HG03064 (cell line): Measurements from ENCODE around the gene NSG1.

Source experiments
- ATAC-seq: cut with Tn5 transposase; IDR thresholded peaks from one replicate; pipeline ENCODE4 v1.9.1; 2021; ENCODE audit warnings: low read depth; ENCODE audit not compliant: unreplicated experiment

The NSG1 gene

DNA sequence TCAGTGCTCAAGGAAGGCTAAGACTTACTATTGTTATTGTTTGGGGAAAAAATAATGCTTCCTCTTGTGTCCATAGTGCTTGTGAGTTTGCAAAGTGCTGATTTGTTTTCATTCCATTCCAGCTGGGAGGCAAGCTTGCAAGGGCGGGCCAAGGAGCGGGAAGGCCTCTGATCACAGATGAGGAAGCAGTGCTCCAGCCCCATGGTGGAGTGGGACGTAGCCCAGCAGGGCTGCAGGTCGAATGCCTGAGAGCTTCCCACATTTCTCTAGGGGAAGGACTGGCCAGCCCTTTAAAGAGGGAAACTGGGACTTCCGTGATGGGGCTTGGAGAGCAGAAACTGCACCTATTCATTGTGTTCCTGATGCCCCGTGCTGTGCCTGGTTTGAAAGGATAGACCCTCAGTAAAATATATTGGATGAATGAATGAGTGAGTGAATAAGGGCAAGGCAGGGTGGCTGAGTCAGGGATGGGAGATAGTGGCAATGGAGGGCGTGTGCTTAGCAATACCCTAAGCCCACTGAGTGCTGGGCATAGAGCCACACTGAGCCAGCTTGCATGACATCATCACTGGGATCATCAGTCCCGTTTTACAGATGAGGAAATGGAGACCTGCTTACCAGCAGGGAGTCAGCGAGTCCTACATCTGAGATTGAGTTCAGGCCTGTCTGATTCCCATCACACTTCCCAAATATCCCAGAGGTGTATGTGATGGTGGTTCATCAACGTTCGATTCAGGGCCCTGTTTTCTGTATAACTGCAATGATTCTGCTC lies 17.9 kb upstream of the NSG1 start:
- no peak for ATAC-seq

DNA sequence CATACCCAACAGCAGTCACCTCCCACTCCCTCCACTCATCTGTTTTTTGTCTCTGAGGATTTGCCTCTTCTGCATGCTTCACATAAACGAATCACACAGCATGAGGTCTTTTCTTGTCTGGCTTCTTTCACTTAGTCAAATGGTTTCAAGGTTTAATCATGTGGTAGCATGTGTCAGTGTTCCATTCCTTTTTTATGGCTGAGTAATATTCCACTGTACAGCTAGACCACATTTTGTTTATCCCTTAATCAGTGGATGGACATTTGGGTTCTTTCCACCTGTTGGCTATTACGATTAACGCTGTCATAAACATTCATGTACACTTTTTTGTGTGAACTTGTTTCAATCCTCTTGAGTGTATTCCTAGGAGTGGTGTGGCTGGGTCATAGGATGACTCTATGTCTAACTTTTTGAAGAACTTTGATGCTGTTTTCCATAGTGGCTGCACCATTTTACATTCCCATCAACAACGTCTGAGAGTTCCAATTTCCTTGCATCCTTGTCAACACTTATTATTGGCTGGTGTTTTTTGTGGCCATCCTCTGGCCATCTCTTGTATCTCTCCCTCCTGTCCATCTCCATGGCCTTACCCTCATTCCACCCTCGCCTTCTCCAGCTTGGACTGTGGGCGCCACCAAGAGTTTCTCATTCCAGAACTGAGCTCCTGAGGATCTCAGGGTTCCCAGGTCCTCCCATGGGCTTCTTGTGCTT lies 12.4 kb upstream of the NSG1 start:
- ATAC-seq = no peak

DNA sequence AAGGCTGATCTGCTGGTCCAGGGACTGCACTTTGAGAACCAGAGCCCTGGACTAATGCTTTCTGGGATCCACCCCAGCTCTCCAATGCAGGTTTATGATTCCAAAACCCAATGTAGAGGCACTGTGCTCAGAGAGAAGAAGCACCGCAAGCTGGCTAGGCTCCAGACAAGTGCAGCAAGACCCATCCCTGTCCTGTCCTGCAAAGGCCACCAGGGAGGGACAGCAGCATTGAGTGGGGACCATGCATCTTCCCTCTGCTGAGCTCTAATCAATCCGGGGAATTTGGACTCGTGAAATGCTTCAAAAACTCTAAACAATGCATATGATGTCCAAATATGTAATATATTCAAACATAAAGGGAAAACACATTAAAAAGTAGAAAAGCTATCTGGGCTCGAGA lies 10.8 kb upstream of the NSG1 start:
- ATAC-seq = no peak

DNA sequence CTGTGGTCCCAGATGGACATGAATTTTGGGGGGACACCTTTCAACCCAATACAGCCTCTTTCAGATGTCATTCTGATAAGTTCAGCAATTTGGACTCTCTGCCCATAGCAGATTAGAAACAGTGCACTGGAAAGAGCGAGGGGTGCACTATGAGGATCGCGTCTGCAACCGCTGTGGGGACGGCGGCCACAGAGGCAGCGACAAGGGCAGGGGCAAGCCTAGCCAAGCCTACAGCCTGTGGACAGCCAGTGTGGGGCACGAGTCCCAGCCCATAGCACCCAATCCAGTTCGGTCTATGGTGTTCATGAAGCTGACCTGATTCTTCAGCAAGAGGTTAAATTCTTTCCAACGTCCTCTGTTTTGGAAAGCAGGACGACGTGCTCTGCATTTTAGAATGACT lies 9.7 kb upstream of the NSG1 start:
- no peak for ATAC-seq

DNA sequence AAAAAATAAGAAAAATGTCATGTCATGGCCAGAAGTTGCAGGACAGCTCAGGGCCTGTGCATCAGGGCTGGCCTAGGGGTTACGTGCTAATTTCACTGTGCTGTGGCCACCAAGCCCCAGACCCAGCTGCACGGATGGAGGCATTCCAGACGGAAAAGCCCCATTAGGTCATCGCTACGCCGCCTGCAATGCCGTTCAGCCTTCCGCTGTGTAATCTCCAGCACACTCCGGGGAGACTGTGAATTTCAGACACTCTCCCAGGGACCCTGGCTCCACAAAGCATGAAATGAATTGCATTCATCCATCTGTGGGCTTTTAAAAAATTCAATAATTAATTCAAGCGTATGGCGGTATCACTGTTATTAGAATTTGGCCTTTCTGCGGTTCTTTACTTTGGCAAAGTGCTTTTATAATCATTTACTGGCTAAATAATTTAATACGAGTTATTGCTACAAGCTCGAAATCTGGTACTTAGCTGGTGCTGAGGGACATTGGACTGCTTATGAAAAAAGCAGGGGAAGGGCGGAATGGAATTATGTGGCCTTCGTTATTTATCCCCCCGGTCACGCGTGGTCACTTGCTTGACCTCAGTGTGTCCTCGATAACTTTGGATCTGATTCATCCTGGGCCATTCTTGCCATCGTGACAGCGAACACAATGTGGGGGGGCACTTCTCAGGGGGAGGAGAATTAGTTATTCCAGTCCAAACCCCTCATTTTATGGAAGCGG lies 9.0 kb upstream of the NSG1 start:
- ATAC-seq = no peak

DNA sequence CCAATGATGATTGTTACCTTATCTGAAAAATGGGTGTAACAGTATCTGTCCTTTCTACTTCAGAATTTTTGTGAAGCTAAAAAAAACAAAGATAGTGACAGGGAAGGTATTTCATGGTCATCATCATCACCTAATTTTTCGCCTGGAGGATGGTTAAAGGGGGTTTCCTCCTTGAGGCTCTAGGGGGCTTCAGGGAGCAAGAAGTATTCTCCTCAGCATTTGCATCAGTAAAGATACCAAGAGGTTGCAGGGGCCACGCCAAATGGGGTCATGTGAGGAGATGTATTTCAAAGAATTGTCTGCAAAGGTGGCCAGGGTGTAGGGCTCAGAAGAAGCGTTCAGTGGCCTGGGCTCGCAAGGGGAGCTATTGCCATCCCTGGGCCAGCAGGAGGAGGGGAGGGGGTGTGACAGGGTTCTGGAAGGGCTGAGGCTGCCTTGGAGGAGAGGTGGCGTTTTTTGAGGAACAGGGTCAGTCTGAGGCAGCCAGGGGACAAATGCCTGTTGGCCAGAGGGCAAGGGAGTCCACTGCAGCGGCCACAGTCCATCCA lies 7.3 kb upstream of the NSG1 start:
- no peak for ATAC-seq

DNA sequence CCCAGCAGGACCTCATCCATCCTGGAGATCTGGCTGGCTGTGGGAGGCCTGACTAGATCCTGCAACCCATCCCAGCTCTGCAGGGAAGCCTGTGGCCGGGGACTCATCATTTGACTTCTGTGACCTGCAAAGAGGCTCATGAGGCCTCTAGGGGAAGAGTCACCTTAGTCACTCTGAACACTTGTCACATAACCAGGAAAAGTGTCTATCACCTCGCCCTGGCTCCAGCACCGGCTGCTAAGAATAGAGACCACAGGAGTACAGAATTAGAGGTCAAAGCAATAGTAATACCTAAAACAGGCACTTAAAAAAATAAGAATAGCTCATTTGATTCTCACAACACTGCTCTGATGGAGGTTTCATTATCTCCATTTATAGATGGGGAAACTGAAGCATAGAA lies 3.8 kb upstream of the NSG1 start:
- no peak for ATAC-seq

DNA sequence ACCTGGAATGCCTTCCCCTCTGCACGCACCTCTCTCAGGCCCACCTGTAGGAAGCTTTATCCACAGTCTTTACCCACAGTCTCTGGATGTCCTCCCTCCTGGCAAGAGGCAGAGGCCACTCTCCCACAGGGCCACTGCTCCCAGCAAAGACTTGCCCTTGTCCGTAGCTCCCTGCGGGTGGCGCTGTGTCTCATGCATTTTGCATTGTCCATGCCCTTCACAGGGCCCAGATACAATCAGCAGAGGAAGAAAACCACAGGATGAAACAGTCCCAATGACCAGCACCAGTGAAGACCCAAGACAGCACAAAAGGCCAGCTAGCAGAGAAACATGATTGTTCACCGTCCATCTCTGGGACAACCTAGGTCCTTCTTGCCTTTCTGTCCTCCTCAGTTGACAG lies 2.1 kb upstream of the NSG1 start:
- ATAC-seq = no peak

DNA sequence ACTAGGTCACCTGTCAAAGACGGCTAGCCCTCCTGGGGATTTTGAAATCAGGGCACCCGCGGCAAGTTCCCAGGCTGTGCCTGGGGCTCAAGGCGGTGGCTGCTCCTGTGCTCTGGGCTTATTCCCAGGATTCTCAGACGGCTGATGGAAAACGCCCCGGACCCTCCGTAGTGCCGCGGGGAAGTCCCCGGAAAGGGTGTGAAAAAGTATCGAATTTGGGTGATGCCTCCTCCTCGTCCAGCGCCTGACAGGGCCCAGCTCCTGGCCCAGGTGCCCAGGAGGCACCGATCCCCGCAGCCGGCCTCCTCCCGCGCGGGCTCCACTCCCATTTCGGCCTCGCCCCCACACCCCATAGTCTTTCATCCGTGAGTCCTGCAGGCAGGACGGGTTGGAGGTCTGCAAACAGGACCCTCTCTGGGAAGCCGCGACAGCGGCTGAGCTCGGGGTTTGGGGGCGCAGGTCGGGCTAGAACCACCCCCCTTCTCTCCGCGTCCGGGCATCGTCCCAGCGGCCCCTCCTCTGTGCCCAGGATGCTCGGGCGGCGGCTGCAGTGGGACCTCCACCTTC lies 1.1 kb upstream of the NSG1 start:
- ATAC-seq = no peak

DNA sequence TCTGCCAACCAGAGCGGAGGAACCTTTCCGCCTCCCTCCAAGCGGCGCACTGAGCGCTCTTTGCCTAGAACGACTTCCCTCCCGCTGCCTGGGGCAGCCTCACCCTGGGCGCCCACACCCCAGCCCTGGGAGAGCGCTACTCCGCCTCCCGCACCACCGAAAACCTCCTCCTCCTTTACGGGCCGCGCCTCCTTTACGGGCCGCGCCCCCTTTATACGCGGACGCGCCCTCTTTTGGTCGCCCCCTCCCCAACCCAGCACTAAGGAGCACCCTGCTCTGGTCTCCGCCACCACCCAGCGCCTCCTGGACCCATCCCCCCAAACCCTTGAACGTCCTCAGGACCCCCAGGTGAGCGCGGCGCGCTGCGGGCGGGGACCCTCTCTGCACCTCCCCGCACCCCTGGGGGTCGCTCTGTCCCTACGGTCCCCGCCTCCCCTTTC lies 586 bp upstream of the NSG1 start:
- ATAC-seq = no peak

DNA sequence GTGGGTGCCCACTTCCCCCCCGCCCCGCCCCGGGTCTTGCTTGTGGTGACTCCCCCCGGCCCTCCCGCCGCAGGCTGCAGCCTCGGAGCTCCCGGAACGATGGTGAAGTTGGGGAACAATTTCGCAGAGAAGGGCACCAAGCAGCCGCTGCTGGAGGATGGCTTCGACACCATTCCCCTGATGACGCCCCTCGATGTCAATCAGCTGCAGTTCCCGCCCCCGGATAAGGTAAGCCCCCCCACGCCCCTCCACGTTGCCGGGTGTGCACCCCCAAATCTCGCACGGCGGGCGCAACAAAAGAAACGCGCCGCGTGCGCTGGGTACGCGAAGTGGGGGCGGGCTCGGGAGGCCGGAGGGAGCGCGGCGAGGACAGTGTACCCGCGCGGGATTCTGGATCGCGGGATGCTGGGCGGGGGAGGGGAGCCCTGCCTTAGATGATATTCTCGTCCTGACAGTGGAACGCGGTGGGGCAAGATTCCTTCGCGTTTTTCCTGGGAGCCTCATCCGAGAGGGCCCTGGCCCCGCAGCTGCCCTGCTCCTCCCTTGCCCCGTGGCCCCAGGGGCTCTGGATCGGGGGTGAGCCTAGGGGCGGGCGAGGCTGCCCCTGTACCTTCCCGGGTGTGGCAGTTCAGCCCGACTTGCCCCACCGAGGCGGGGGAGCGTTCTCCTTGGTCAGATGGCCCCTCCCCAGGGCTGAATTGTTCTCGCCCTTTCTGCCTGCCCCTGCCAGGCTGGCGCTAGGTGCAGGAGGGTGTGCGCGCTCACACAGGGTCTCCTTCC lies 819 bp downstream of the NSG1 start:
- ATAC-seq = no peak

DNA sequence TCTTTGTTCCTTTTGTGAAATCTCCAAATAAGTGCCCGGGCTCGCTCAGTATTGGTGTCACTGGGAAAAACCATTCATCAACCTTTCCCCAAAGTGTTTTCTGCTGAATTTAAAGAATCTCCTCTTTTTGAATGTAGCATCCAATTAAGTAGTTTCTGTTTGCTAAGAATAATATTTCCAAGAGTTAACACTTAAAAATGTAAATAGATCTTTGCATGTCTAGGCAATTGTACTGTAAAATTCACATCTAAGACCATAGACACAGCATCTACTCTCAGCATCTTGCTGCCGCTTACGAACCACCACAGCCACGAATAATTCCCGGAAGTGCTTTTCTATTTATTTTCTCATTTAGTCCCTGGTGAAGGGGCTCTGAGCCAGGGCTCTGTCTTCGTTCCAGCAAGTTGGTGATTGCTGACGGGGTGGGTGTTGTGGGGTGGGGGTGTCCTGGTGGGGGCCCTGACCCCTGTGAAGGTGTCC lies 1.4 kb downstream of the NSG1 start:
- ATAC-seq = no peak

DNA sequence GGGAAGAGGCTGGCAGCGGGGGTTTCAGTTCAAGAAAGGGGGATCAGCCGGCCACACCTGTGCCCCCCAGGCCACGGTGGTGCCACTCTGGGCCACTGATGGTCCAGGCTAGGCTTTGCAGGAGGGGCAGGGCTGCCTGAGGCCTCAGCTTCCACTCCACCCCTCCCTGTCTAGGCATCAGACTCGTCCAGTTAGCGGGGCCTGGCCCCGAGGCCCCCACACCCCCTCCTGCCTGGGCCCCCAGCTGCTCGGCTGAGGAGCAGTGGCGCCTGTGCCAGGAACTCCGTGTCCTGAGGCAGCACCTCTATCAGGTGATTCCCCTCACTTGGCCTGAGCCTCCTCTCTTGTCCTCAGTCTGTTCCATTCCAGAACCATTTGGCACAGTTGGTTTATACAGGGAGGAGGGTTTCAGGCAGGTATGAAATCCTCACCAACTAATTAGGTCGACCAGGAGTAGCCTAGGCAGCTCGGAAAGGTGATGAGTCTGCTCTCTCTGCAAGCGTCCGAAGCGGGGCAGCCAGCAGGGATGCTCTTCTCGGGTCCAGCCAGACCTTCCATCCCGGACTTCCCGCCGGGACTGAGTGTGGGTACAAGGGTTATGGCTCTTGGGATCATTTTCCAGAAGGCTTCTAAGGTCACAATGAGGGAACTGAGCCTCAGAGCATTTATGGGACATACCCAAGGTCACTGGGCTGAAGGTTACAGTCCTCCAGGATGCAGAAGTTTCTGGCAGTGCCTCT lies 2.1 kb downstream of the NSG1 start:
- no peak for ATAC-seq

DNA sequence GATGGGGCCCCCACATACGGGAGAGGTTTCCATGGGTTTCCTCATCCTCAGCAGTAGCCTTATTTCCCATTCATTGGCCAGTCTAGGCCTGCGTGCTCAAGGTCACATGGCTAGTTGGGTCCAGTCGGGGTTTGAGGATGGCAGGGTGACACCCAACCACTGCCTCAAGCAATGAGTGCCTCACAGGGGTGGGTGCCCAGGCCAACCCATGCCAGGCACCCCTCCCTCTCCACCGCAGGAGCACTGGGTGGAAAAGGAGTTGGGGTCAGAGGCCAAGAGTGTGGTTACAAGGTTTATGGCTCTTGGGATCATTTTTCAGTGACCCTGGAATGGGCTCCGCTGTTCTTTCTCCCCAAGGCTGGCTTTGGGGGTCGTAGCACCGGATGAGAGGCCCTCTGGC lies 3.1 kb downstream of the NSG1 start:
- no peak for ATAC-seq

DNA sequence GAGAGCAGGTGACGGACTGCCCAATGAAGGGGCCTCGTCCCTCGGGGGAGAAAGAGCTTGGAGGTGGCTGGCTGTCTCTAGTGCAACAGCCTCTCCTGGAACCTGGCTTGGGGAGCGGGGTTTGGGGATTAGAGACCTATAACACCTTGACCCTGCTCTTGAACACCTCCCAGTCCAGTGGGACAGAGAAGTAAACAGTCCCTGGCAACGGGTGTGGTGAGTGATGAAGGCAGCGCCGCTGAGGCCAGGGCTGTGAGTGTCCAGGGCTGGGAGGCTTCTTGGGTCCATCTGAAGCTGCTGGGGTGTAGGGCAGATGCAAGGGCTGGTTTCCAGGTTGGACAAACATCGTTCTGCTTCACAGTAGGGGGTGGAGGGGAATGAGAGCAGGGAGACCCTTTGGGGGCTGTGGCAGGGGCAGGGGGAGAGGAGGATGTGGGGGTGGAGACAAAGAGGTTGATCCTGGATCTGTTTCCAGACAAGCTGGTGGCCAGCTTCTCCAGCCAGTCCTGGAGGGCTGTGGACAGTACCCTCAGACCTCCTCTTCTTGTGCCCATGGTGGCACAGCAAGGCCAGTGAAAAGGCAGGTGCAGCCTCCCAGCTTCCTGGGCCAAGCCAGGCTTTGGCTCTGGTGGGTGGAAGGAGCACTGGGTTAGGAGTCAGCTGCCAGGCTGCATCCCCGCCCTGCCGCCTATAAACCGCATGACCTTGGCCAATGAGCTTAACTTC lies 3.8 kb downstream of the NSG1 start:
- no peak for ATAC-seq

DNA sequence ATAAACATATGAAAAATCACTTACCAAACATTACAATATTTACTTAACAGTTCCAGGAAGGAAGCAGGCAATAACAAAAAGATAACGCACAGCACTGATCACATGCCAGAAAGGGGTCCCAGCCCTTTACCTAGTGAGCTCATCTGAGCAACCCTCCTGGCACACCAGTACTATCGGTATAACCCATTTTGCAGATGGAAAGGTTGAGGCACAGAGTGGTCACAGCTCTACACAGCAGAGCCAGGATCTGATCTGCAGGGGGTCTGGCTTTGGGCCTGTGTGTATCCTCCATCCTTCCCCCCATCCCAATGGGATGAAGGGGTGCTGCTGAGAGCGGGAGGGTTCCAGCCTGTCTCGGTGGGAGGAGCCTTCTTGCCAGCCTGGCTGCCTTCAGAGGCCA lies 5.0 kb downstream of the NSG1 start:
- no peak for ATAC-seq

DNA sequence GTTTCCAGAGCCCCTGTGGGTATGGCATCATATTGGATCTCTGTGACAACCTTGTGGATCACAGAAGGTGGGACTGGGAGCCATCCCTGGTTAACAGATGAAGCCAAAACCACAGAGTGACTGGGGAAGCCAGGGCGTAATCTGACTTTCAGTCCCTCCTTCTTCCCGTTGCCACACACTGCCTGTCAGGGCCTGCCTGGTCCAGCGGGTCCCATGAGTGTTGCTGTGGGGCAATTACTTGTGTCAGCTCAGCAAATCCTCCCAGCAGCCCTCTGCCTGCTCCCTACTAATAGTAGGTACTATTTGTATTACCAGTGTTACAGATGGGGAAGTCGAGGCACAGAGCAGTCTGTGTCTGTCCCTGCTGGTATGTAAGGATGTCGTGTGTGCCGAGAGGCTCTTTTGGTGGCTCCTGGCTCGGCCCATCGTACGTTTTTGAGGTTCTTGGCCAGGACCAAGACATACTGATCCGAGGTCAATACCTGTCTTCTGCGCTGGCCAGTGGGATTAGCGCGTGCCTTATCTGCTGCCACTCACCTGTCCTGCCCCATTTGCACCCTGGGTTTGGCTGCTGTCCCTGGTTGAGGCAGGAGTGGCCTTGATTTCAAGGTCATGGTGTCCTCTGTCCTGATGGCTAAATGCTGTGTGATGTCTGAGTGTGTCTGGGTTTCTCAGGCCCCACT lies 5.7 kb downstream of the NSG1 start:
- no peak for ATAC-seq

DNA sequence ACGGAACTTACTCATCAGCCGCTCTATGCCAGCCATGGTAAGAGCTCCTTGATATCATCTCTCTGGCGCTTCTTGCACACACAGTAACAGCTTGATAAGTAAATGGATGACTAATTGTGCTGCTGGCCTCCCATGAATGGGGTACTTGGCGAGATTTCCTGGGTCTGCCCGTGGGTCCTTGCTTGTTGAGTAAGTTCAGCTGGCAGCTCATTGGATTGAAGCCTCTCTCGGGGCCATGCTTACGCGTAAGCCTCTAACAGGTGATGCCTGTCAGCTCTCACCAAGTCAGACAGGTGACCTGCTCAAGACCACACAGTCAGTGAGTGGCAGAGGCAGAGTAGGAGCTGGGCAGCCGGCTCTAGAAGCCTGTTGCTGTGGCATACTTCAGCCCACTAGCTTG lies 7.7 kb downstream of the NSG1 start:
- ATAC-seq = no peak
